GM21737 (cell line): ENCODE measurements around the gene PPM1N.

Source experiments
- ATAC-seq: cut with Tn5 transposase; IDR thresholded peaks from one replicate; pipeline ENCODE4 v1.9.1; 2021; ENCODE audit warnings: mild to moderate bottlenecking, moderate library complexity; ENCODE audit not compliant: unreplicated experiment

Gene PPM1N

GRCh38 chr19:45528149-45528743, 30.0 kb downstream of the PPM1N start:
- ATAC-seq = no peak

- ATAC-seq = no peak
Observed at GRCh38 chr19:45528744-45529419, 30.6 kb downstream of the PPM1N start.

- ATAC-seq = no peak
Observed at GRCh38 chr19:45529420-45529785, 31.2 kb downstream of the PPM1N start.

- no peak for ATAC-seq
Observed at GRCh38 chr19:45531349-45531748, 33.1 kb downstream of the PPM1N start.

- ATAC-seq = no peak
Observed at GRCh38 chr19:45539459-45539858, 41.2 kb downstream of the PPM1N start.

GRCh38 chr19:45542234-45542668, 44.0 kb downstream of the PPM1N start:
- ATAC-seq = no peak

- no peak for ATAC-seq
Observed at GRCh38 chr19:45547211-45547770, 49.0 kb downstream of the PPM1N start.

- no peak for ATAC-seq
Observed at GRCh38 chr19:45547965-45548609, 49.8 kb downstream of the PPM1N start.
